HG03439 (cell line): ENCODE results near the gene LINC01488.

ENCODE experiments used
- ATAC-seq: cut with Tn5 transposase; IDR thresholded peaks from one replicate; pipeline ENCODE4 v1.9.1; 2021; ENCODE audit warnings: mild to moderate bottlenecking, moderate library complexity; ENCODE audit not compliant: unreplicated experiment

Gene LINC01488

GRCh38 chr11:69490516-69490915, 9.1 kb downstream of the LINC01488 start:
- no peak for ATAC-seq

GRCh38 chr11:69491071-69492031, 9.9 kb downstream of the LINC01488 start:
- ATAC-seq: no peak

- no peak for ATAC-seq
These were observed 10.9 kb downstream of the LINC01488 start for GRCh38 chr11:69492201-69492991.

GRCh38 chr11:69493931-69494821, 12.7 kb downstream of the LINC01488 start:
- ATAC-seq: no peak

- no peak for ATAC-seq
These were observed 13.4 kb downstream of the LINC01488 start for GRCh38 chr11:69494851-69495250.

- no peak for ATAC-seq
These were observed 14.2 kb downstream of the LINC01488 start for GRCh38 chr11:69495441-69496201.

GRCh38 chr11:69496202-69496557, 14.7 kb downstream of the LINC01488 start:
- ATAC-seq: no peak

- no peak for ATAC-seq
These were observed 15.3 kb downstream of the LINC01488 start for GRCh38 chr11:69496631-69497220.

- no peak for ATAC-seq
These were observed 15.8 kb downstream of the LINC01488 start for GRCh38 chr11:69497221-69497787.

- no peak for ATAC-seq
These were observed 17.2 kb downstream of the LINC01488 start for GRCh38 chr11:69498614-69499175.

- no peak for ATAC-seq
These were observed 17.9 kb downstream of the LINC01488 start for GRCh38 chr11:69499186-69499917.

- ATAC-seq: no peak
These were observed 18.4 kb downstream of the LINC01488 start for GRCh38 chr11:69499918-69500284.

GRCh38 chr11:69500285-69501120, 19.0 kb downstream of the LINC01488 start:
- ATAC-seq: no peak

GRCh38 chr11:69501121-69501489, 19.6 kb downstream of the LINC01488 start:
- no peak for ATAC-seq

GRCh38 chr11:69501891-69502860, 20.7 kb downstream of the LINC01488 start:
- ATAC-seq: no peak

GRCh38 chr11:69504127-69504526, 22.7 kb downstream of the LINC01488 start:
- no peak for ATAC-seq
